A673 (cell line): Measurements from ENCODE around the gene TBXAS1.

Source experiments
- CTCF ChIP-seq: fragments of 300-800, 200-600 bp; sonication (generic); conservative IDR thresholded peaks from 2 replicates; pipeline ENCODE4 v1.5.1; 2017; ENCODE audit warnings: low read depth, mild to moderate bottlenecking, antibody characterized with exemption, low read length, moderate library complexity, mixed read lengths
- EZH2 ChIP-seq: fragments of 200-600 bp; sonication (generic); IDR thresholded peaks from 2 replicates; pipeline ENCODE4 v1.6.1; 2017; ENCODE audit warnings: borderline replicate concordance, low read depth, mild to moderate bottlenecking, mixed read lengths, antibody characterized with exemption, low read length; ENCODE audit not compliant: poor library complexity, severe bottlenecking

- no peak for TF ChIP-seq CTCF
- TF ChIP-seq EZH2: no peak
Measured at GRCh38 chr7:140026935-140027334, 197.9 kb downstream of the TBXAS1 start.
